HL-60 (cell line): ENCODE measurements around the gene FNDC5.

Source experiments
- DNase-seq, 2 experiments: peaks; one replicate each; pipeline ENCODE4 v3.0.0-alpha.2; 2010 to 2020; ENCODE audit warnings: low read depth in 1 of 2, low spot score in 1 of 2
- H3K27ac ChIP-seq: fragments of 250-450 bp; sonication (Bioruptor Pico); replicated peaks from 2 replicates; pipeline ENCODE4 v1.5.1; 2020; ENCODE audit warnings: mild to moderate bottlenecking, moderate library complexity
- H3K27me3 ChIP-seq: fragments of 250-450 bp; sonication (Bioruptor Pico); 2 replicates; pipeline ENCODE4 v1.5.1; 2021; ENCODE audit warnings: mild to moderate bottlenecking, moderate library complexity; ENCODE audit not compliant: insufficient read depth, poor library complexity, severe bottlenecking
- H3K4me3 ChIP-seq: replicated peaks from 2 replicates; pipeline ENCODE4 v1.5.1; 2011; ENCODE audit warnings: mild to moderate bottlenecking, control low read depth, low read length; ENCODE audit not compliant: insufficient read depth
- POLR2AphosphoS5 ChIP-seq: IDR thresholded peaks from 2 replicates; pipeline ENCODE4 v1.6.1; 2012; ENCODE audit warnings: low read depth
- SPI1 ChIP-seq: IDR thresholded peaks from 2 replicates; pipeline ENCODE4 v1.6.1; 2012; ENCODE audit warnings: low read depth, mild to moderate bottlenecking, borderline replicate concordance
- TF ChIP-seq, protein P1 (sequence below): IDR thresholded peaks from 2 replicates; pipeline ENCODE4 v1.6.1; 2012; ENCODE audit warnings: low read depth; ENCODE audit not compliant: insufficient replicate concordance

FNDC5 gene

DNA sequence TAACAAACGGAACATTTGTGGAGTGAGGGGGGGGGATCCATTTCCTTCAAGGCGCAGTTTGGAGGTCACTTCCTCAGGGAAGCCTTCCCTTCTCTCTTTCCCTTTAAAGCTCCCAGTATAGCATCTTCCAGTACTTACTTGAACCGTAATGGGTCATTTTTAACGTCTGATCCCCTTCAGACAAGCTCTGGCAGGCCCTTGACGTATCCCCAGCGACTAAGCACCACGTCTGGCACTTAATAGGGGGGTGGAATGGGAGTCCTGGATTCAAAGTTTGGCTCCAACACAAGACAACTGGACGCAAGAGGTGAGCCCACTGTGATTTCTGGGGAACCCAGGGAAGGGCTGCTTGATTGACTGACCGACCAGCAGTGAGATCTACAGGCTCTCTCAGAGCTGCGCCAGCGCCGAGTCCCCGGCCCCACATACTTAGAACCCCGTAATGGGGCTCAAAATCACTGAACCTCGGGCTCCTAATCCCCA is 54.0 kb downstream of the FNDC5 start:
- Histone ChIP-seq H3K27me3 (no peaks in the 10 kb centered on the region), H3K27ac (peak overlapping the region; percentile 94), H3K4me3 (peak overlapping the region; percentile 90)
- TF ChIP-seq, protein P1, sequence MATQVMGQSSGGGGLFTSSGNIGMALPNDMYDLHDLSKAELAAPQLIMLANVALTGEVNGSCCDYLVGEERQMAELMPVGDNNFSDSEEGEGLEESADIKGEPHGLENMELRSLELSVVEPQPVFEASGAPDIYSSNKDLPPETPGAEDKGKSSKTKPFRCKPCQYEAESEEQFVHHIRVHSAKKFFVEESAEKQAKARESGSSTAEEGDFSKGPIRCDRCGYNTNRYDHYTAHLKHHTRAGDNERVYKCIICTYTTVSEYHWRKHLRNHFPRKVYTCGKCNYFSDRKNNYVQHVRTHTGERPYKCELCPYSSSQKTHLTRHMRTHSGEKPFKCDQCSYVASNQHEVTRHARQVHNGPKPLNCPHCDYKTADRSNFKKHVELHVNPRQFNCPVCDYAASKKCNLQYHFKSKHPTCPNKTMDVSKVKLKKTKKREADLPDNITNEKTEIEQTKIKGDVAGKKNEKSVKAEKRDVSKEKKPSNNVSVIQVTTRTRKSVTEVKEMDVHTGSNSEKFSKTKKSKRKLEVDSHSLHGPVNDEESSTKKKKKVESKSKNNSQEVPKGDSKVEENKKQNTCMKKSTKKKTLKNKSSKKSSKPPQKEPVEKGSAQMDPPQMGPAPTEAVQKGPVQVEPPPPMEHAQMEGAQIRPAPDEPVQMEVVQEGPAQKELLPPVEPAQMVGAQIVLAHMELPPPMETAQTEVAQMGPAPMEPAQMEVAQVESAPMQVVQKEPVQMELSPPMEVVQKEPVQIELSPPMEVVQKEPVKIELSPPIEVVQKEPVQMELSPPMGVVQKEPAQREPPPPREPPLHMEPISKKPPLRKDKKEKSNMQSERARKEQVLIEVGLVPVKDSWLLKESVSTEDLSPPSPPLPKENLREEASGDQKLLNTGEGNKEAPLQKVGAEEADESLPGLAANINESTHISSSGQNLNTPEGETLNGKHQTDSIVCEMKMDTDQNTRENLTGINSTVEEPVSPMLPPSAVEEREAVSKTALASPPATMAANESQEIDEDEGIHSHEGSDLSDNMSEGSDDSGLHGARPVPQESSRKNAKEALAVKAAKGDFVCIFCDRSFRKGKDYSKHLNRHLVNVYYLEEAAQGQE, result no peak
- TF ChIP-seq SPI1, result peak; percentile 56
- peak; percentile 32 to 41 for DNase-seq

DNA sequence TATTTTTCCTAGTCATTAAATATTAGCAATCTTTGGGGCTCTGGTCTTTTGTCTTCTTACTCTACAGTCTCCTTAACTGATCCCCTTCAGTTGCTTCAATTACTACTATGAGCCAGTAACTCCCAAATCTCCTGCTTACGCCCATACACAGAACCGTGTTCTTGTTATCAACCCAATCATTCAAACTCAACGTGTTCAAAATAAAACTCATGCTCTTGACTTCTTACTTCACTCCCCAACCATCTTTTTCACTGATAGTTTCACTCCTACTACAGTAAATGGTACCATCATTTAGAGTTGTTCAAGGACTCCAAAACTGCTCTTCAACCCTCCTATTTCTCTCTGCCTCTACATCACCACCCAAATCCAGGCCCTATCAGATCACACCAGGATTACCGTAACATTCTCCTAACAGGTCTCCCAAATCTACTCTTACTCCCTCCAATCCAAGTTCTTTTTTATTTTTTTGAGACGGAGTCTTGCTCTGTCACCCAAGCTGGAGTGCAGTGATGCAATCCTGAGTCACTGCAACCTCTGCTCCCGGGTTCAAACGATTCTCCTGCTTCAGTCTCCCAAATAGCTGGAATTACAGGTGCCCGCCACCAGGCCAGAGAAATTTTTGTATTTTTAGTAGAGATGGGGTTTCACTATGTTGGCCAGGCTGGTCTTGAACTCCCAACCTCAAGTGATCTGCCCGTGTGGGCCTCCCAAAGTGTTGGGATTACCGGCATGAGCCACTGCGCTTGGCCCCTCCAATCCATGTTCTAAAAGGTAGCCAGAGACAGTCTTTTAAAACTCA is 56.6 kb downstream of the FNDC5 start:
- Histone ChIP-seq H3K4me3 (no peak overlapping the region), H3K27me3 (no peaks in the 10 kb centered on the region), H3K27ac (no peak overlapping the region)
- TF ChIP-seq SPI1 (no peak), POLR2AphosphoS5 (no peak)
- TF ChIP-seq, protein P1, result no peak
- peak in 1 of 2 experiments; percentile 12 for DNase-seq
